ENCODE measurements around the gene MCM10. TPM values are rescaled to one million over a fixed set of nuclear protein-coding genes. Genes with fewer than 3 reads are reported as not detected.

MCM10 gene
- total RNA-seq, 1 experiment from 2014 or later = 43.1 TPM

DNA sequence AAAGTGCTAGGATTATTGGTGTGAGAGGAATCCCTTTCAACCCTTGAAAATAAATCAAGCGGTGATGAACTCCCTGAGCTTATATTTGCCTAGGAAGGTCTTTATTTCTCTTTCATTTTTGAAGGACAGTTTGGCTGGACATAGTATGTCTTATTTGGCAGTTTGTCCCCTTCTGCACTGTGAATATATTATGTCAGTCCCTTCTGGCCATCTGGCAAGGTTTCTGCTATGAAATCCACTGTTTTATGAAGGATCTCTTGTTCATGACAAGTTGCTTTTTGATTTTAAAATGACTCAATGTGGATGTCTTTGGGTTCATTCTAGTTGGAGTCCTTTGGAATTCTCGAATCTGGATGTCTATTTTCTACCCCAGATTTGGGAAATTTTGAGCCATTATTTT lies 21.7 kb upstream of the MCM10 start:
- ChIA-PET POLR2A (no interaction called here), CTCF (no interaction called here), RAD21 (ENCODE audit: low non-redundant PET in 1 of 2, low total read pairs in 2 of 2, uncharacterized antibody in 2 of 2, unreplicated experiment in 2 of 2) (no interaction called here)
- no peak overlapping the region for H3K9ac ChIP-seq (ENCODE audit: low read length)
- no peak overlapping the region for H2AFZ ChIP-seq (ENCODE audit: low read depth, low read length, poor library complexity, severe bottlenecking)
- H3K9me3 ChIP-seq (ENCODE audit: control insufficient read depth in 1 of 2, insufficient read depth in 1 of 2, low read depth in 1 of 2, low read length in 2 of 2) = no peaks in the 10 kb centered on the region
- TF ChIP-seq, protein P1, sequence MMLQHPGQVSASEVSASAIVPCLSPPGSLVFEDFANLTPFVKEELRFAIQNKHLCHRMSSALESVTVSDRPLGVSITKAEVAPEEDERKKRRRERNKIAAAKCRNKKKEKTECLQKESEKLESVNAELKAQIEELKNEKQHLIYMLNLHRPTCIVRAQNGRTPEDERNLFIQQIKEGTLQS (IDR thresholded peaks at IDR 0.05) = no peak
- TF ChIP-seq TCF7L2 (IDR thresholded peaks at IDR 0.05; ENCODE audit: borderline replicate concordance, extremely low read depth, insufficient read depth, insufficient read length) = no peak
- TF ChIP-seq JUND (IDR thresholded peaks at IDR 0.05) = no peak
- no peak for TF ChIP-seq EZH2 (IDR thresholded peaks at IDR 0.05)
- TF ChIP-seq, protein P2, sequence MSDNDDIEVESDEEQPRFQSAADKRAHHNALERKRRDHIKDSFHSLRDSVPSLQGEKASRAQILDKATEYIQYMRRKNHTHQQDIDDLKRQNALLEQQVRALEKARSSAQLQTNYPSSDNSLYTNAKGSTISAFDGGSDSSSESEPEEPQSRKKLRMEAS (IDR thresholded peaks at IDR 0.05) = no peak
- no peak for TF ChIP-seq EGR1 (IDR thresholded peaks at IDR 0.05; ENCODE audit: low read depth)
- no peak for TF ChIP-seq ZFX (IDR thresholded peaks at IDR 0.05)
- no peak for TF ChIP-seq YY1 (IDR thresholded peaks at IDR 0.05; ENCODE audit: extremely low read depth, insufficient replicate concordance, low read depth, low read length)
- no peak for TF ChIP-seq POLR2AphosphoS5 (IDR thresholded peaks at IDR 0.05; ENCODE audit: low read depth, low read length)
- TF ChIP-seq, protein P3, sequence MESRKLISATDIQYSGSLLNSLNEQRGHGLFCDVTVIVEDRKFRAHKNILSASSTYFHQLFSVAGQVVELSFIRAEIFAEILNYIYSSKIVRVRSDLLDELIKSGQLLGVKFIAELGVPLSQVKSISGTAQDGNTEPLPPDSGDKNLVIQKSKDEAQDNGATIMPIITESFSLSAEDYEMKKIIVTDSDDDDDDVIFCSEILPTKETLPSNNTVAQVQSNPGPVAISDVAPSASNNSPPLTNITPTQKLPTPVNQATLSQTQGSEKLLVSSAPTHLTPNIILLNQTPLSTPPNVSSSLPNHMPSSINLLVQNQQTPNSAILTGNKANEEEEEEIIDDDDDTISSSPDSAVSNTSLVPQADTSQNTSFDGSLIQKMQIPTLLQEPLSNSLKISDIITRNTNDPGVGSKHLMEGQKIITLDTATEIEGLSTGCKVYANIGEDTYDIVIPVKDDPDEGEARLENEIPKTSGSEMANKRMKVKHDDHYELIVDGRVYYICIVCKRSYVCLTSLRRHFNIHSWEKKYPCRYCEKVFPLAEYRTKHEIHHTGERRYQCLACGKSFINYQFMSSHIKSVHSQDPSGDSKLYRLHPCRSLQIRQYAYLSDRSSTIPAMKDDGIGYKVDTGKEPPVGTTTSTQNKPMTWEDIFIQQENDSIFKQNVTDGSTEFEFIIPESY (IDR thresholded peaks at IDR 0.05; ENCODE audit: extremely low read depth, insufficient replicate concordance, low read length) = no peak
- TF ChIP-seq CEBPB (IDR thresholded peaks at IDR 0.05; ENCODE audit: low read depth) = no peak
- no peak for TF ChIP-seq EZH2phosphoT487 (IDR thresholded peaks at IDR 0.05; ENCODE audit: borderline replicate concordance)
- TF ChIP-seq SIN3A (IDR thresholded peaks at IDR 0.05; ENCODE audit: low read depth) = no peak
- TF ChIP-seq, protein P4, sequence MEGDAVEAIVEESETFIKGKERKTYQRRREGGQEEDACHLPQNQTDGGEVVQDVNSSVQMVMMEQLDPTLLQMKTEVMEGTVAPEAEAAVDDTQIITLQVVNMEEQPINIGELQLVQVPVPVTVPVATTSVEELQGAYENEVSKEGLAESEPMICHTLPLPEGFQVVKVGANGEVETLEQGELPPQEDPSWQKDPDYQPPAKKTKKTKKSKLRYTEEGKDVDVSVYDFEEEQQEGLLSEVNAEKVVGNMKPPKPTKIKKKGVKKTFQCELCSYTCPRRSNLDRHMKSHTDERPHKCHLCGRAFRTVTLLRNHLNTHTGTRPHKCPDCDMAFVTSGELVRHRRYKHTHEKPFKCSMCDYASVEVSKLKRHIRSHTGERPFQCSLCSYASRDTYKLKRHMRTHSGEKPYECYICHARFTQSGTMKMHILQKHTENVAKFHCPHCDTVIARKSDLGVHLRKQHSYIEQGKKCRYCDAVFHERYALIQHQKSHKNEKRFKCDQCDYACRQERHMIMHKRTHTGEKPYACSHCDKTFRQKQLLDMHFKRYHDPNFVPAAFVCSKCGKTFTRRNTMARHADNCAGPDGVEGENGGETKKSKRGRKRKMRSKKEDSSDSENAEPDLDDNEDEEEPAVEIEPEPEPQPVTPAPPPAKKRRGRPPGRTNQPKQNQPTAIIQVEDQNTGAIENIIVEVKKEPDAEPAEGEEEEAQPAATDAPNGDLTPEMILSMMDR (IDR thresholded peaks at IDR 0.05 in 2 of 3, conservative IDR thresholded peaks at IDR 0.05 in 1 of 3; ENCODE audit: borderline replicate concordance in 1 of 3, insufficient read depth in 1 of 3, low read depth in 2 of 3, low read length in 2 of 3) = no peak
- no peak for TF ChIP-seq ZNF274 (IDR thresholded peaks at IDR 0.05; ENCODE audit: low read depth, low read length)
- TF ChIP-seq FOSL1 (IDR thresholded peaks at IDR 0.05; ENCODE audit: low read depth) = no peak
- no peak for TF ChIP-seq CBX3 (IDR thresholded peaks at IDR 0.05; ENCODE audit: low read depth)
- H3K27me3 ChIP-seq (ENCODE audit: insufficient read depth, low read length) = no peaks in the 10 kb centered on the region
- H3K36me3 ChIP-seq (ENCODE audit: control insufficient read depth in 1 of 2, insufficient read depth in 2 of 2, low read length in 2 of 2) = 0 out of 4 replicates have a peak, but pooled peaks cover 0 to 2% of the 10 kb centered on the region in 2 experiments
- no peaks in the 10 kb centered on the region for H3K4me1 ChIP-seq (ENCODE audit: control insufficient read depth in 1 of 2, insufficient read depth in 2 of 2, low read length in 2 of 2)
- intact Hi-C loops (cut with micrococcal nuclease) = no loop called here
- no peak for DNase-seq (ENCODE audit: low read depth, low spot score)
- H3K79me2 ChIP-seq (ENCODE audit: insufficient read depth, low read length) = no peaks in the 10 kb centered on the region
- H3K27ac ChIP-seq (ENCODE audit: low read depth, low read length) = no peak overlapping the region
- no peaks in the 10 kb centered on the region for H3K9me2 ChIP-seq (ENCODE audit: insufficient read depth)
- H4K20me1 ChIP-seq (ENCODE audit: insufficient read depth) = no peaks in the 10 kb centered on the region
- H3K4me2 ChIP-seq (ENCODE audit: low read length) = no peak overlapping the region
- ATAC-seq = no peak
- no peak overlapping the region for H3K4me3 ChIP-seq (replicated peaks in 1 of 2; ENCODE audit: low read depth in 1 of 2, low read length in 2 of 2)
- no TSS peak for BruUV-seq (replicated peaks)

Measured in HCT116 (cell line).